MM.1S (cell line): ENCODE data around the gene SORCS2.

Experiments used
- EZH2 ChIP-seq: fragments of 300-600 bp; sonication (generic); optimal IDR thresholded peaks from 2 replicates; pipeline ENCODE3; 2017; ENCODE audit warnings: low read depth, mild to moderate bottlenecking, antibody characterized with exemption, low read length, mixed read lengths
- EZH2phosphoT487 ChIP-seq: fragments of 300-600 bp; sonication (generic); IDR thresholded peaks from 2 replicates; pipeline ENCODE4 v1.6.1; 2018; ENCODE audit warnings: antibody characterized with exemption, low read length
- TF ChIP-seq, protein P1 (sequence below): fragments of 300-600 bp; sonication (generic); IDR thresholded peaks from 2 replicates; pipeline ENCODE4 v1.5.1; 2016; ENCODE audit warnings: antibody characterized with exemption, low read length, mixed read lengths

DNA sequence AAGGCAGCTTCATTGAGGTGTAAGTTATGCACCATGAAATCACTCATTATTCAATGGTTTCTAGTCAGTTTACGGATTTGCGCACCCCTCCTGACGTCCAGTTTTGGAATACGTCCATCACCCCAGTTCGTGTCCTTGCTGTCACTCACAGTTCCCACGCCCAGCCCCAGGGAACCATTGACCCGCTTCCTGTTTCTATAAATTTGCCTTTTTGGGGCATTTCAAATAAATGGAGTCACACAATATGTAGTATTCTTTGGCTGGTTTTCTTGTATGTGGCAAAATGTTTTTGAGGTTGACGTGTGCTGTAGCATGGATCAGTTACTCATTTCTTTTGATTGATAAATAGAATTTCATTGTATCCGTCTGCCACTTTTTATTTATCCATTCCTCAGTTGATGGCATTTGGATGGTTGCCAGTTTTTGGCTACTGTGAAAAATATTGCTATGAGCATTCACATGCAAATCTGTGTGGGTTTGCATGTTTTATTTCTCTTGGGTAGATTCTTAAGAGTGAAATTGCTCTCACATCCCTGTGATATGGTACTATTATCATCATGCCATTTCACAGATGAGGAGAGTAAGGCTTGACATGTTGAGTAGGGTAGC is 18.4 kb upstream of the SORCS2 start:
- TF ChIP-seq EZH2phosphoT487 (no peak), EZH2 (no peak)
- TF ChIP-seq, protein P1, sequence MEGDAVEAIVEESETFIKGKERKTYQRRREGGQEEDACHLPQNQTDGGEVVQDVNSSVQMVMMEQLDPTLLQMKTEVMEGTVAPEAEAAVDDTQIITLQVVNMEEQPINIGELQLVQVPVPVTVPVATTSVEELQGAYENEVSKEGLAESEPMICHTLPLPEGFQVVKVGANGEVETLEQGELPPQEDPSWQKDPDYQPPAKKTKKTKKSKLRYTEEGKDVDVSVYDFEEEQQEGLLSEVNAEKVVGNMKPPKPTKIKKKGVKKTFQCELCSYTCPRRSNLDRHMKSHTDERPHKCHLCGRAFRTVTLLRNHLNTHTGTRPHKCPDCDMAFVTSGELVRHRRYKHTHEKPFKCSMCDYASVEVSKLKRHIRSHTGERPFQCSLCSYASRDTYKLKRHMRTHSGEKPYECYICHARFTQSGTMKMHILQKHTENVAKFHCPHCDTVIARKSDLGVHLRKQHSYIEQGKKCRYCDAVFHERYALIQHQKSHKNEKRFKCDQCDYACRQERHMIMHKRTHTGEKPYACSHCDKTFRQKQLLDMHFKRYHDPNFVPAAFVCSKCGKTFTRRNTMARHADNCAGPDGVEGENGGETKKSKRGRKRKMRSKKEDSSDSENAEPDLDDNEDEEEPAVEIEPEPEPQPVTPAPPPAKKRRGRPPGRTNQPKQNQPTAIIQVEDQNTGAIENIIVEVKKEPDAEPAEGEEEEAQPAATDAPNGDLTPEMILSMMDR = no peak
